Left lung (tissue), 10 donors: ENCODE results near the gene SLN. TPM values are rescaled to one million over a fixed set of nuclear protein-coding genes. Genes with fewer than 3 reads are reported as not detected.

Source experiments
- ATAC-seq: fragments of 200-7000 bp; cut with Tn5 transposase; one replicate; pipeline ENCODE4 v1.9.1; 2020; ENCODE audit warnings: moderate library complexity
- DNase-seq, 4 donors: peaks; one replicate each; pipeline ENCODE4 v3.0.0-alpha.2; 2013 to 2020
- H3K27ac ChIP-seq, 2 donors: fragments of 200-600 bp; sonication (generic) in 1 of 2; one replicate each; pipeline versions ENCODE4 v1.5.0 to v1.8.0; 2020 to 2021
- H3K27me3 ChIP-seq, 2 donors: fragments of 200-600 bp; sonication (generic) in 1 of 2; one replicate each; pipeline versions ENCODE4 v1.5.0 to v1.8.0; 2020 to 2021
- H3K36me3 ChIP-seq, 2 donors: fragments of 200-600 bp; sonication (generic) in 1 of 2; one replicate each; pipeline versions ENCODE4 v1.5.0 to v1.8.0; 2020 to 2021
- H3K4me1 ChIP-seq, 2 donors: fragments of 200-600 bp; one replicate each; pipeline ENCODE4 v1.8.0; 2021
- H3K4me3 ChIP-seq, 2 donors: fragments of 200-600 bp; sonication (generic) in 1 of 2; one replicate each; pipeline versions ENCODE4 v1.5.0 to v1.8.0; 2020 to 2021; ENCODE audit warnings: mild to moderate bottlenecking in 1 of 2
- H3K9me3 ChIP-seq, 2 donors: fragments of 200-600 bp; sonication (generic) in 1 of 2; one replicate each; pipeline versions ENCODE4 v1.5.0 to v1.8.0; 2020 to 2021
- CTCF ChIP-seq, 2 donors: fragments of 200-600 bp; sonication (generic) in 1 of 2; IDR thresholded peaks; one replicate each; pipeline versions ENCODE4 v1.5.0 to v1.8.0; 2021; ENCODE audit warnings: antibody characterized with exemption in 2 of 2
- intact Hi-C, 2 donors: fragments of 100-400 bp; cut with DNase I; formaldehyde crosslinking; loops; one replicate each; pipeline versions ENCODE4 v1.11.2 to v1.14.2; 2022
- polyA plus RNA-seq, 6 donors: library from polyadenylated mRNA; unstranded; fragments of 120-200 nt; gene quantifications; one replicate each; pipeline ENCODE4 v1.2.1, GENCODE V29; 2013; ENCODE audit not compliant: insufficient read length in 6 of 6
- total RNA-seq, 2 donors: library from RNA; stranded (reverse); fragmentation: NEBNext Ultra II Directional; extraction: Animal tissue kit (Norgen Biotek cat#: 25700); gene quantifications; one replicate each; pipeline ENCODE4 v1.2.1, GENCODE V29; 2021
- donor health status: DM: no; HTN: yes; CAD: no.
- donor health status: DM: no; HTN: no; CAD: no.

The SLN gene
- total and polyA plus RNA-seq, 8 donors: 0.23 to 2.4 (median 0.96) TPM; not detected in 5

- H3K9me3 ChIP-seq: no peaks in the 10 kb centered on the region
- no peak overlapping the region for H3K4me3 ChIP-seq
- H3K27me3 ChIP-seq: peaks cover 0 to 6% of the 10 kb centered on the region in 2 donors
- no peak for DNase-seq
- H3K27ac ChIP-seq: no peak overlapping the region
- H3K4me1 ChIP-seq: no peaks in the 10 kb centered on the region
- ATAC-seq: no peak
- TF ChIP-seq CTCF (IDR thresholded peaks at IDR 0.05): no peak
- H3K36me3 ChIP-seq: no peaks in the 10 kb centered on the region
- intact Hi-C loops: no loop called here
Measured at GRCh38 chr11:107697291-107697690, 14.6 kb downstream of the SLN start.

GRCh38 chr11:107696140-107696539 is 15.7 kb downstream of the SLN start:
- H3K27ac ChIP-seq: no peak overlapping the region
- peaks cover 0 to 17% of the 10 kb centered on the region in 2 donors for H3K27me3 ChIP-seq
- intact Hi-C loops: no loop called here
- no peaks in the 10 kb centered on the region for H3K9me3 ChIP-seq
- no peak overlapping the region for H3K4me3 ChIP-seq
- peak; percentile 51 for ATAC-seq
- no peaks in the 10 kb centered on the region for H3K36me3 ChIP-seq
- no peak for TF ChIP-seq CTCF (IDR thresholded peaks at IDR 0.05)
- H3K4me1 ChIP-seq: no peaks in the 10 kb centered on the region
- no peak for DNase-seq

- intact Hi-C loops: no loop called here
- no peaks in the 10 kb centered on the region for H3K4me1 ChIP-seq
- DNase-seq: no peak
- H3K9me3 ChIP-seq: no peaks in the 10 kb centered on the region
- H3K27me3 ChIP-seq: peaks cover 0 to 17% of the 10 kb centered on the region in 2 donors
- no peak for TF ChIP-seq CTCF (IDR thresholded peaks at IDR 0.05)
- no peak for ATAC-seq
- no peaks in the 10 kb centered on the region for H3K36me3 ChIP-seq
- H3K27ac ChIP-seq: no peak overlapping the region
- no peak overlapping the region for H3K4me3 ChIP-seq
Measured at GRCh38 chr11:107695446-107695845, 16.4 kb downstream of the SLN start.

- peaks cover 0 to 4% of the 10 kb centered on the region in 2 donors for H3K4me1 ChIP-seq
- H3K4me3 ChIP-seq: no peak overlapping the region
- no peak for DNase-seq
- ATAC-seq: no peak
- H3K27me3 ChIP-seq: peaks cover 0 to 17% of the 10 kb centered on the region in 2 donors
- intact Hi-C loops: no loop called here
- no peaks in the 10 kb centered on the region for H3K9me3 ChIP-seq
- H3K27ac ChIP-seq: no peak overlapping the region
- H3K36me3 ChIP-seq: no peaks in the 10 kb centered on the region
- no peak for TF ChIP-seq CTCF (IDR thresholded peaks at IDR 0.05)
Measured at GRCh38 chr11:107691000-107691750, 20.7 kb downstream of the SLN start.

GRCh38 chr11:107689317-107690202 is 22.3 kb downstream of the SLN start:
- Histone ChIP-seq H3K27ac (no peak overlapping the region), H3K4me1 (peaks cover 0 to 4% of the 10 kb centered on the region in 2 donors), H3K9me3 (no peaks in the 10 kb centered on the region), H3K4me3 (no peak overlapping the region), H3K36me3 (no peaks in the 10 kb centered on the region), H3K27me3 (peaks cover 0 to 17% of the 10 kb centered on the region in 2 donors)
- DNase-seq (peak in 3 of 4 donors; percentile 70 to 88 (median 74)), ATAC-seq (peak; percentile 99)
- intact Hi-C loops: loop anchor here in 1 of 2 donors (5.0 kb wide), 1 partner anchor 112 kb away; no protein-coding TSS in a partner anchor
- TF ChIP-seq CTCF (IDR thresholded peaks at IDR 0.05): peak; percentile 31 to 60
